Heart left ventricle (tissue), 13 donors: ENCODE measurements around the gene CENPN.

Experiments used
- POLR2A ChIP-seq, 2 donors: fragments of 450-650 bp; IDR thresholded peaks; one replicate each; pipeline ENCODE4 v1.6.1; 2017; ENCODE audit warnings: antibody characterized with exemption in 2 of 2, mild to moderate bottlenecking in 2 of 2, moderate library complexity in 2 of 2
- TF ChIP-seq, protein P1 (sequence below), 12 donors: fragments of 200-600 bp; sonication (generic) in 4 of 12; IDR thresholded peaks; one replicate each; pipeline versions ENCODE4 v1.5.0 to v1.8.0; 2018 to 2022; ENCODE audit warnings: antibody characterized with exemption in 12 of 12, mild to moderate bottlenecking in 5 of 12
- donor health status: ischemic (EF 13 %, LVEDD 7.1; RV severe dilation, severe dysfunction).
- donor health status: DM: no; HTN: yes; CAD: no.
- donor health status: DM: no; HTN: no; CAD: no.
- donor health status: ischemic (EF 25% LVEDD 6.9; RV normal size, moderate dysfunction).
- donor health status: ischemic (EF 25% LVEDD 5.7; RV mildly dilated, moderate dysfunction).
- donor health status: ischemic (EF 35%, LVEDD 5.7; RV mildly dilated, moderate dysfunction).
- donor health status: nonischemic (EF 11% LVEDD 7.7; RV severe dilation, severe dysfunction).
- donor health status: DM: yes; HTN: yes; CAD: no.
- donor health status: PGD.
- donor health status: ischemic (EF 29% LVEDD 5.4; RV normal size, mild dysfunction).
- donor health status: nonischemic (EF 23%, LVEDD 6.1; RV moderate dilation, normal function).

DNA sequence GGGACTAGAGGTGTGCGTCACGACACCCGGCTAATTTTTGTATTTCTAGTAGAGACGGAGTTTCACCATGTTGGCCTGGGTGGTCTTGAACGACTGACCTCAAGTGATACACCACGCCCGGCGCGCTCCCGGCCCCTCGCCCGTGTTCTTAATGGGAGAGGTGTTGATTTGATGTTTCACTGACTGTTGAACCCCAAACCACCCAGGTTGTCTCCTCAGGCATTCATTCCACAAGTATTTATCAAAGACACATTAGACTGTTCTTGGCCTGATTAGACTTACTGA is 1.4 kb downstream of the CENPN start:
- TF ChIP-seq POLR2A (IDR thresholded peaks at IDR 0.05) = no peak
- TF ChIP-seq, protein P1, sequence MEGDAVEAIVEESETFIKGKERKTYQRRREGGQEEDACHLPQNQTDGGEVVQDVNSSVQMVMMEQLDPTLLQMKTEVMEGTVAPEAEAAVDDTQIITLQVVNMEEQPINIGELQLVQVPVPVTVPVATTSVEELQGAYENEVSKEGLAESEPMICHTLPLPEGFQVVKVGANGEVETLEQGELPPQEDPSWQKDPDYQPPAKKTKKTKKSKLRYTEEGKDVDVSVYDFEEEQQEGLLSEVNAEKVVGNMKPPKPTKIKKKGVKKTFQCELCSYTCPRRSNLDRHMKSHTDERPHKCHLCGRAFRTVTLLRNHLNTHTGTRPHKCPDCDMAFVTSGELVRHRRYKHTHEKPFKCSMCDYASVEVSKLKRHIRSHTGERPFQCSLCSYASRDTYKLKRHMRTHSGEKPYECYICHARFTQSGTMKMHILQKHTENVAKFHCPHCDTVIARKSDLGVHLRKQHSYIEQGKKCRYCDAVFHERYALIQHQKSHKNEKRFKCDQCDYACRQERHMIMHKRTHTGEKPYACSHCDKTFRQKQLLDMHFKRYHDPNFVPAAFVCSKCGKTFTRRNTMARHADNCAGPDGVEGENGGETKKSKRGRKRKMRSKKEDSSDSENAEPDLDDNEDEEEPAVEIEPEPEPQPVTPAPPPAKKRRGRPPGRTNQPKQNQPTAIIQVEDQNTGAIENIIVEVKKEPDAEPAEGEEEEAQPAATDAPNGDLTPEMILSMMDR (IDR thresholded peaks at IDR 0.05) = no peak
